Astrocyte (in vitro differentiated cells and primary cell): ENCODE results near the gene RANBP3. TPM values are rescaled to one million over a fixed set of nuclear protein-coding genes. Genes with fewer than 3 reads are reported as not detected.

ENCODE experiments used
- DNase-seq: peaks from one replicate; pipeline ENCODE4 v3.0.0-alpha.2; 2010; ENCODE audit warnings: low read depth
- FAIRE-seq: peaks from 2 replicates; lab custom pipeline; 2011; peaks lifted over from hg19 to GRCh38; lab: Jason Lieb, UNC
- H2AFZ ChIP-seq: 2 replicates; pipeline ENCODE4 v1.6.0; 2012; ENCODE audit warnings: low read depth, low read length, inconsistent platforms
- H3K27ac ChIP-seq: 2 replicates; pipeline ENCODE4 v1.5.1; 2011; ENCODE audit warnings: low read depth, low read length, inconsistent platforms
- H3K27me3 ChIP-seq: 2 replicates; pipeline ENCODE4 v1.6.0; 2011; ENCODE audit warnings: low read length, inconsistent platforms; ENCODE audit not compliant: insufficient read depth
- H3K36me3 ChIP-seq: 2 replicates; pipeline ENCODE4 v1.5.1; 2011; ENCODE audit warnings: low read length, inconsistent platforms; ENCODE audit not compliant: insufficient read depth
- H3K4me1 ChIP-seq: 2 replicates; pipeline ENCODE4 v1.5.1; 2011; ENCODE audit warnings: low read length, inconsistent platforms; ENCODE audit not compliant: insufficient read depth
- H3K4me2 ChIP-seq: 2 replicates; pipeline ENCODE4 v1.6.0; 2012; ENCODE audit warnings: low read length, inconsistent platforms
- H3K4me3 ChIP-seq: 2 replicates; pipeline ENCODE4 v1.5.1; 2011; ENCODE audit warnings: low read depth, mild to moderate bottlenecking, low read length, inconsistent platforms; ENCODE audit not compliant: insufficient read depth
- H3K79me2 ChIP-seq: 2 replicates; pipeline ENCODE4 v1.6.0; 2012; ENCODE audit warnings: mild to moderate bottlenecking, low read length, inconsistent platforms; ENCODE audit not compliant: insufficient read depth
- H3K9ac ChIP-seq: 2 replicates; pipeline ENCODE4 v1.6.0; 2012; ENCODE audit warnings: mild to moderate bottlenecking, low read length, inconsistent platforms
- H3K9me3 ChIP-seq: 2 replicates; pipeline ENCODE4 v1.5.1; 2012; ENCODE audit warnings: low read depth, mild to moderate bottlenecking, low read length, inconsistent platforms; ENCODE audit not compliant: insufficient read depth
- H4K20me1 ChIP-seq: 2 replicates; pipeline ENCODE4 v1.6.0; 2012; ENCODE audit warnings: low read length, inconsistent platforms; ENCODE audit not compliant: insufficient read depth
- H3K27ac Mint-ChIP-seq: one replicate; pipeline ENCODE4 v1.8.0; 2021; ENCODE audit warnings: mild to moderate bottlenecking, mixed read lengths; ENCODE audit not compliant: unreplicated experiment
- H3K27me3 Mint-ChIP-seq: one replicate; pipeline ENCODE4 v1.8.0; 2021; ENCODE audit warnings: low read depth, mixed read lengths; ENCODE audit not compliant: unreplicated experiment
- H3K36me3 Mint-ChIP-seq: one replicate; pipeline ENCODE4 v1.8.0; 2021; ENCODE audit warnings: low read depth, mixed read lengths; ENCODE audit not compliant: unreplicated experiment
- H3K4me1 Mint-ChIP-seq: one replicate; pipeline ENCODE4 v1.8.0; 2021; ENCODE audit warnings: low read depth, mixed read lengths; ENCODE audit not compliant: unreplicated experiment
- H3K4me3 Mint-ChIP-seq: one replicate; pipeline ENCODE4 v1.8.0; 2021; ENCODE audit warnings: mild to moderate bottlenecking, moderate library complexity, mixed read lengths; ENCODE audit not compliant: unreplicated experiment
- H3K9me3 Mint-ChIP-seq: one replicate; pipeline ENCODE4 v1.8.0; 2021; ENCODE audit warnings: mild to moderate bottlenecking, mixed read lengths; ENCODE audit not compliant: unreplicated experiment
- CTCF ChIP-seq: IDR thresholded peaks from 2 replicates; pipeline ENCODE4 v1.5.1; 2011; ENCODE audit warnings: low read depth, mild to moderate bottlenecking, inconsistent platforms, low read length, moderate library complexity; ENCODE audit not compliant: insufficient read depth
- EZH2 ChIP-seq: IDR thresholded peaks from 2 replicates; pipeline ENCODE4 v1.6.1; 2012; ENCODE audit warnings: mild to moderate bottlenecking, low read length, inconsistent platforms; ENCODE audit not compliant: insufficient read depth
- total RNA-seq: library from RNA; stranded (reverse); gene quantifications from 2 replicates; pipeline ENCODE4 v1.2.1, GENCODE V29; 2021

Gene RANBP3
- total RNA-seq, 1 donor from 2014 or later, result 70.5 TPM

GRCh38 chr19:5917431-5918107 is 60.4 kb downstream of the RANBP3 start:
- Mint-ChIP-seq H3K4me3 (no peak overlapping the region), H3K27ac (no peak overlapping the region), H3K9me3 (no peaks in the 10 kb centered on the region), H3K36me3 (peaks cover 8% of the 10 kb centered on the region), H3K4me1 (no peaks in the 10 kb centered on the region), H3K27me3 (no peaks in the 10 kb centered on the region)
- H4K20me1 ChIP-seq, result no peaks in the 10 kb centered on the region
- H3K27ac ChIP-seq, result no peak overlapping the region
- FAIRE-seq, result no peak
- no peaks in the 10 kb centered on the region for H3K79me2 ChIP-seq
- H3K4me3 ChIP-seq, result no peak overlapping the region
- H3K9ac ChIP-seq, result no peak overlapping the region
- H3K4me1 ChIP-seq, result peaks cover 5% of the 10 kb centered on the region
- H3K4me2 ChIP-seq, result no peak overlapping the region
- H3K36me3 ChIP-seq, result peaks cover 11% of the 10 kb centered on the region
- DNase-seq, result no peak
- TF ChIP-seq EZH2, result no peak
- TF ChIP-seq CTCF, result no peak
- H3K27me3 ChIP-seq, result no peaks in the 10 kb centered on the region
- H2AFZ ChIP-seq, result no peak overlapping the region
- H3K9me3 ChIP-seq, result no peaks in the 10 kb centered on the region

GRCh38 chr19:5916181-5916708 is 61.7 kb downstream of the RANBP3 start:
- Mint-ChIP-seq H3K27me3 (no peaks in the 10 kb centered on the region), H3K4me1 (no peaks in the 10 kb centered on the region), H3K36me3 (peaks cover 3% of the 10 kb centered on the region), H3K9me3 (no peaks in the 10 kb centered on the region), H3K4me3 (no peak overlapping the region), H3K27ac (no peak overlapping the region)
- FAIRE-seq (no peak), DNase-seq (no peak)
- no peak for TF ChIP-seq CTCF
- no peak for TF ChIP-seq EZH2
- Histone ChIP-seq H3K4me2 (no peak overlapping the region), H3K79me2 (no peaks in the 10 kb centered on the region), H3K4me1 (peaks cover 5% of the 10 kb centered on the region), H2AFZ (no peak overlapping the region), H3K27ac (no peak overlapping the region), H3K4me3 (no peak overlapping the region), H3K36me3 (peaks cover 9% of the 10 kb centered on the region), H3K27me3 (no peaks in the 10 kb centered on the region), H3K9ac (no peak overlapping the region), H3K9me3 (no peaks in the 10 kb centered on the region), H4K20me1 (no peaks in the 10 kb centered on the region)

GRCh38 chr19:5915782-5916165 is 62.2 kb downstream of the RANBP3 start:
- H2AFZ ChIP-seq, result no peak overlapping the region
- H3K4me3 ChIP-seq, result no peak overlapping the region
- H3K9me3 ChIP-seq, result no peaks in the 10 kb centered on the region
- H3K4me3 Mint-ChIP-seq, result no peak overlapping the region
- H3K27ac ChIP-seq, result no peak overlapping the region
- FAIRE-seq, result no peak
- H3K4me1 ChIP-seq, result peaks cover 5% of the 10 kb centered on the region
- H3K9me3 Mint-ChIP-seq, result no peaks in the 10 kb centered on the region
- no peak overlapping the region for H3K9ac ChIP-seq
- H3K27me3 Mint-ChIP-seq, result no peaks in the 10 kb centered on the region
- no peak overlapping the region for H3K27ac Mint-ChIP-seq
- H3K36me3 ChIP-seq, result peaks cover 9% of the 10 kb centered on the region
- no peak overlapping the region for H3K4me2 ChIP-seq
- DNase-seq, result no peak
- H4K20me1 ChIP-seq, result no peaks in the 10 kb centered on the region
- no peaks in the 10 kb centered on the region for H3K27me3 ChIP-seq
- no peaks in the 10 kb centered on the region for H3K79me2 ChIP-seq
- H3K4me1 Mint-ChIP-seq, result no peaks in the 10 kb centered on the region
- H3K36me3 Mint-ChIP-seq, result peaks cover 3% of the 10 kb centered on the region
- no peak for TF ChIP-seq CTCF
- TF ChIP-seq EZH2, result no peak
